ENCODE data around the gene NDST4.
A peak's percentile ranks its signal among the peaks of the same experiment; 100 is the strongest.

Gene NDST4

GRCh38 chr4:114890773-114891172 lies 222.6 kb downstream of the NDST4 start:
- no peak for DNase-seq

GRCh38 chr4:114886761-114887160 lies 226.7 kb downstream of the NDST4 start:
- DNase-seq, result no peak

- DNase-seq, result no peak
Observed at GRCh38 chr4:114883641-114884040, 229.8 kb downstream of the NDST4 start.

GRCh38 chr4:114879916-114880669 lies 233.3 kb downstream of the NDST4 start:
- no peak for DNase-seq

GRCh38 chr4:114875630-114876029 lies 237.8 kb downstream of the NDST4 start:
- DNase-seq, result no peak

- DNase-seq, result no peak
Observed at GRCh38 chr4:114874321-114874720, 239.1 kb downstream of the NDST4 start.

GRCh38 chr4:114870987-114871386 lies 242.4 kb downstream of the NDST4 start:
- no peak for DNase-seq

GRCh38 chr4:114866901-114867670 lies 246.3 kb downstream of the NDST4 start:
- no peak for DNase-seq

GRCh38 chr4:114864060-114864459 lies 249.4 kb downstream of the NDST4 start:
- DNase-seq, result no peak

- DNase-seq, result no peak
Observed at GRCh38 chr4:114860786-114861185, 252.6 kb downstream of the NDST4 start.

- DNase-seq, result no peak
Observed at GRCh38 chr4:114857831-114858230, 255.6 kb downstream of the NDST4 start.

GRCh38 chr4:114839986-114840385 lies 273.4 kb downstream of the NDST4 start:
- no peak for DNase-seq

- no peak for DNase-seq
Observed at GRCh38 chr4:114830628-114831027, 282.8 kb downstream of the NDST4 start.

GRCh38 chr4:114827651-114828050 lies 285.8 kb downstream of the NDST4 start:
- no peak for DNase-seq

GRCh38 chr4:114815760-114816159 lies 297.7 kb downstream of the NDST4 start:
- no peak for DNase-seq

- no peak for DNase-seq
Observed at GRCh38 chr4:114813961-114814360, 299.5 kb downstream of the NDST4 start.

GRCh38 chr4:114811564-114812301 lies 301.7 kb downstream of the NDST4 start:
- no peak for DNase-seq

GRCh38 chr4:114807759-114808404 lies 305.5 kb downstream of the NDST4 start:
- peak; percentile 45 for DNase-seq

- no peak for DNase-seq
Observed at GRCh38 chr4:114807357-114807756, 306.1 kb downstream of the NDST4 start.

GRCh38 chr4:114791976-114792375 lies 321.4 kb downstream of the NDST4 start:
- DNase-seq, result no peak

- DNase-seq, result no peak
Observed at GRCh38 chr4:114785570-114785969, 327.9 kb downstream of the NDST4 start.

GRCh38 chr4:114783215-114783595 lies 330.2 kb downstream of the NDST4 start:
- no peak for DNase-seq
